Umbilical cord (tissue), 2 donors: ENCODE data around the gene TAAR2. TPM values are rescaled to one million over a fixed set of nuclear protein-coding genes. Genes with fewer than 3 reads are reported as not detected.
"Not testable (repeated sequence)": the region's sequence is repeated elsewhere in the genome, so short reads cannot be mapped to it uniquely, and the experiment has no call there.

Experiments used
- DNase-seq: peaks from one replicate; pipeline ENCODE4 v3.0.0-alpha.2; 2015; ENCODE audit warnings: low spot score
- total RNA-seq: library from RNA; depleted of rRNA; stranded (reverse); fragments of >200 nt; gene quantifications from one replicate; pipeline ENCODE4 v1.2.3, GENCODE V29; 2014; ENCODE audit warnings: low replicate concordance; ENCODE audit not compliant: insufficient read depth

The TAAR2 gene
- total RNA-seq, 1 donor from 2014 or later: 2.4 TPM

DNA sequence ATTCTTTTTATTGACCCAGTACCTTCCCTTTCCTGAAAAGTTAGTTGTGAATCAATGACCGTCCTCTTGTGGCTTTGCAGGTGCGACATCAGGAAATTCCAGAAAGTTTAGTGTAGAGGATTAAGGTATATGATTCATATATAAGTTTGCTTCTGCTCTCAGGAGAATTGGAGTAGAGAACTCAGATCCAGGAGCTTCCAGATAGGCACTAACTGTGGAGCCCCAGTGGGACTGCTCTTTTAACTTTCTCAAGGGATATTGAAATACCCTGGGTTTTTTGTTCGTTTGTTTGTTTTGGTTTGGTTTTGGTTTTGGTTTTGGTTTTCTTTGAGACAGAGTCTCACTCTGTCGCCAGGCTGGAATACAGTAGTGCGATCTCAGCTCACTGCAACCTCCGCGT lies 9.5 kb downstream of the TAAR2 start:
- no peak for DNase-seq

DNA sequence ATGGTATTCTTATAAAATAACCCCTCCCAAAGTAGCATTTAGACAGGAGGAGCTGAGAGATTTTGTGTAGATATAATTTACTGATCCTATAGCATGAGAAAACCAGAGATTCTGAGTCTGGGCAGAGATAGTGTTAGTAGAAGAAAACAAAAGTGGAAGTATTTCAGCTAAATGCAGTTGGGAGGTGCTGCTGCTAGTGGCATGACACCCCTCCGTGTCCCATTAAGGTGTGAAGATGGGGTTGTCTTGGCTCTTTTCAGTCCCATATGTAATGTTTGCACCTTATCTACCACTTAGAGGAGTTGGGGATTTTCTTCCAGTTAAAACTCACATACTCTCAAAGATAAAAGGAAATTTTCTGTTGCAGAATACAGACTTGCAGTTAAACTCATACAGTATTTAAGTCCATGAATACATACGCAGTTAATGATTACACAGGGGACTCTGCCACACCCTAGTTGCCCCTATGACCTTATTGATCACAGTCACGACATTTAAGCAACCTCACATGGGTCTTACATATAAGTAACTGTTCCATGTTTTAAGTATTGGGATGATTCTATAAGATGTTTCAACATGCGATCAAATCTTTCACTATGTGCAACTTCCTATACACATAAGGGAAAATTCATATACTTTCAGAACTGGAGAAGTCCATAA lies 11.5 kb downstream of the TAAR2 start:
- no peak for DNase-seq

DNA sequence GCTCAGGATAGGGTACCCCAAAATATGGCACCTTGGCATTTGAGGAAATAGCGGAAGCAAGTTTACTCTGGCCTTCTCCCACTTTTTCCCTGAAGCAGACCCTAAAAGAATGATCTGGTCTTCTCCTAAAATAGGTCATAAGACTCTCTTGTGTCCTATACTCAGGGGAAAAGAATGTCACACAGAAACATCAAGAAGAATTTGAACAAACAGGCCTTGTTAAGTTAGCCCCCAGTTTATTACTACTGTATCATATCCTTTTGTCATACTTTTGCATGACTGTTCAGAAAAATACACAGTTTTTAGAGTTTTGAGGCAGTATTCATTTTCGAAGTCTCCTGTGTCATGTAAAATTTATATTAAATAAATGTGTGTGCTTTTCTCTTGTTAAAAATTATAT lies 12.5 kb downstream of the TAAR2 start:
- no peak for DNase-seq

- no peak for DNase-seq
Measured at GRCh38 chr6:132607544-132608233, 16.4 kb downstream of the TAAR2 start.

DNA sequence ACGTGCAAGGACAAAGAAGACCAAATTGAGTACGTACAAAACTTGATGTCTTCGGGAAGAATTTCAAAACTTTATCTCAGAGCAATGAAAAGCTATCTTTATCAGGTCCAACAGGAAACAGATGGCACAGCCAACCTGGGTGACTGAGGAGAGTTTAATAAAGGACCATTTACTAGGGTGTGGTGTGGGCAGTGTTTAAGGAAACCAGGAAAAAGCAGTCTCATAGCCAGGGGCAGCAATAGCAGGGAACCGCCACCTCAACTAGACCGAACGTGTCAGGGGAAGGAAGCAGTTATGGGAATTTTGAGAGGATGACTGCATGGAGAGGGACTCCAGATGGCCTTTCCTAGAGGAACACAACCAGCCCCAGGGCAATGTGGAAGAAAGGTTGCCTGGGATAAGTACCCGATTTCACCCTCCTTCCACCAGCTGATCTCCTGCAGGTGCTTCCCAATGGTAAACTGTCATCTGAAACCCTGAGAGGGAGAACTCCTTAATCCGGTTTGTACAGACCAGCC lies 19.4 kb downstream of the TAAR2 start:
- DNase-seq: no peak

- DNase-seq: not testable (repeated sequence)
Measured at GRCh38 chr6:132600900-132601299, 23.2 kb downstream of the TAAR2 start.

- DNase-seq: no peak
Measured at GRCh38 chr6:132598473-132598872, 25.6 kb downstream of the TAAR2 start.

DNA sequence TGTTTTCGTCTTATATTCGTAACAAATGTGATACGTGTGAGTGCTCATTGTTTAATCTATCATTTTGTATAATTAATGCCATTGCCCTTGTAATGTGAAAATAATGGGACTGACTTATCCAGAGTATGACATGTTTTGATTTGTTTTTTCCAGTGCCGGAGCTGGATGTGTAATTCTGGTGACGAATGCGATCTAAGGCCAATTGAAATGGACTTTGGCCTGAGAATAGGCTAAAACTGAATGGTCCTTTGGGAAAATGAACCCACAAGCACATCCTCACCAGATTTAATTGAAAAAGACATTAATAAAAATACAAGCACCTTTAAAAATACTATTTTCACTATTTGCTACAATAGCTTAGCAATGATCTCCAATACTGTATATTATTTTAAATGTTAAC lies 27.9 kb downstream of the TAAR2 start:
- DNase-seq: no peak

DNA sequence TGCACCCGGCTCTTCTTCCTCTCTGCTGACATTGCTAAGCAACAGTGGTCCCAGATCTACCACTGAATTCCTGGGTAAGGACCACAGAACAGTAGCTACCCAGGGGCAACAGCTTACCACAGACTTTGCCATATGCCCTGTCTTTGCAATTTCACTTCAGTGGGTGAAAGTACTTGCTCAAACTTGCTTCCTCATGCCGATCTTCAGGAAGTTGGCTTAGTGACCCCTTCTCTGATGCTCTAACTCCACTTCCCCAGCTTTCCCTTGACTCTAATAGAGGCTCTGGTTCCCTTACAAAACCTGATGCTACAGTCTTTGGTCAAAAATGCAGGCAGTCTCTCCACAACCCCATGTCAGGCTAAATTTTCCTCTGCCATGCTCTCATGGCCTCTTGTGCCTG lies 31.2 kb downstream of the TAAR2 start:
- no peak for DNase-seq

- no peak for DNase-seq
Measured at GRCh38 chr6:132590362-132590761, 33.7 kb downstream of the TAAR2 start.

DNA sequence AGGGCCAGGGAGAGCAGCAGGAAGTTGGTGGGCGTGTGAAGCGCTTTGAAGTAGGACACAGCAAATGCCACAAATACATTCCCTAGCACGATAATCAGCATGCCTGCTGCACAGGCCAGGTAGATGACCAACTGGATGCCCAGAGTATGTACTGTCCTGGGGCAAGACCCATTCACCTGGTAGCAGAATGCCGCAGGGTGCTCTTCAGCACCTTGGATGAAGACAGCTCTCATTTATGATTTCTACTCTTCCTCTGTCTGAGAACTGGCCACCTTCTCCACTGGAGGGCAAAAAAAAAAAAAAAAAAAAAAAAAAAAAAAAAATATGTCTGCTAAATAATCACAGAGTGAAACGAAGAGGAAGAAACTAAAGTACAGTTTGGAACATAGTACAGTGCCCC lies 34.6 kb downstream of the TAAR2 start, which contains the start of gene TAAR5:
Gene TAAR5 (minus strand): TSS at position 288 of the 400 bp plus-strand sequence. CDS start 55 bp downstream, at position 233.
- DNase-seq: no peak

DNA sequence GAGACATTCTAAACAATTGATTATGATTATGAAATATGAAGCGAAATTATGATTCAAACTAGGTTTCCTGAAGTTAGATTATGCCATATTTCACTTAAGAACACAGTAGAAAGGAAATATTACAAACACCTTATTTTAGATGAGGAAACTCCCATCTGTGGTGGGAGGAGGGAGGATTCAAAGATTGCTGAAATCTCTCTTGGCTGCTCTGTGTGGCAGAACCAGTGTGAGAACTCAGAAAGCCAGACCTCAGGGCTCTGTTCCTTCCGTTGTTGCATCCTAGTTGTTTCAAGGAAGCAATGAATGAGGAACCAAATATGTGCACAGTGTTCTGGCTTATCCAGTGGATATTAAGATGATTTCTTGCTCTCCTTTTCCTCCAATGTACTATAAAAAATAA lies 36.7 kb downstream of the TAAR2 start:
- DNase-seq: no peak

- no peak for DNase-seq
Measured at GRCh38 chr6:132584698-132585097, 39.4 kb downstream of the TAAR2 start.

DNA sequence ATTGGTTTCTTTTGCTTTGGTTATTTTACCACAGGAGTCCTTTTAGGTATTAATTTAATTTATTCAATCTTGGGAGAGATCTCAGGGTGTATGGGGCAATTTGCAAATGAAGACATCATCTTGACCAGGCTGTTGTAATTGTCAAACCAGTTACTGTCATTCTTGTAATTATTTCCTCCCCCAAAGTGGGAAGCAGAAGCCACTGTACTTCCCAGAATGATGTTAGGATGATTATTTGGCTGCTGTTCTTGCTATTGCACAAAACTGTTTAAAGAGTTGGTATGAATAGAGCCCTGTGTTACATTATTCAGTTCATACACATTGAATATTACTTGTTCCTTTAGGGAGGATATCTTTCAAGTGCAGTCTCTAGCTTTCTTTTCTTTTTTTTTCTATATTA lies 52.3 kb downstream of the TAAR2 start:
- no peak for DNase-seq

DNA sequence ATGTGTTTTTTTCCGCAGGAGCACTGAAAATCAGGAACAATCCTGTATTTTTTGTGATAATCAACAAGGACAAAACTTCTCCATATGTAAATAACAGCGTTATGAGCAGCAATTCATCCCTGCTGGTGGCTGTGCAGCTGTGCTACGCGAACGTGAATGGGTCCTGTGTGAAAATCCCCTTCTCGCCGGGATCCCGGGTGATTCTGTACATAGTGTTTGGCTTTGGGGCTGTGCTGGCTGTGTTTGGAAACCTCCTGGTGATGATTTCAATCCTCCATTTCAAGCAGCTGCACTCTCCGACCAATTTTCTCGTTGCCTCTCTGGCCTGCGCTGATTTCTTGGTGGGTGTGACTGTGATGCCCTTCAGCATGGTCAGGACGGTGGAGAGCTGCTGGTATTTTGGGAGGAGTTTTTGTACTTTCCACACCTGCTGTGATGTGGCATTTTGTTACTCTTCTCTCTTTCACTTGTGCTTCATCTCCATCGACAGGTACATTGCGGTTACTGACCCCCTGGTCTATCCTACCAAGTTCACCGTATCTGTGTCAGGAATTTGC lies 53.8 kb downstream of the TAAR2 start, which contains the start of gene TAAR6:
Gene TAAR6 (plus strand): TSS at position 102 of the 557 bp plus-strand sequence. CDS start 0 bp downstream, at position 102.
- DNase-seq: no peak

- no peak for DNase-seq
Measured at GRCh38 chr6:132569170-132569569, 54.9 kb downstream of the TAAR2 start.

GRCh38 chr6:132568611-132569010 lies 55.5 kb downstream of the TAAR2 start:
- no peak for DNase-seq

- no peak for DNase-seq
Measured at GRCh38 chr6:132567566-132567965, 56.5 kb downstream of the TAAR2 start.
